Fibroblast of skin of left quadriceps (primary cell): ENCODE measurements around the gene GNPTG.
"Not testable (repeated sequence)": the region's sequence is repeated elsewhere in the genome, so short reads cannot be mapped to it uniquely, and the experiment has no call there.

Experiments
- DNase-seq, 2 experiments: peaks; one replicate each; pipeline ENCODE4 v3.0.0-alpha.2; 2013; ENCODE audit warnings: low read depth in 2 of 2

Gene GNPTG

GRCh38 chr16:1319041-1319440 lies 32.7 kb upstream of the GNPTG start:
- DNase-seq: no peak

GRCh38 chr16:1320097-1320496 lies 31.6 kb upstream of the GNPTG start:
- DNase-seq: no peak

- no peak for DNase-seq
Measured at GRCh38 chr16:1320658-1321240, 31.0 kb upstream of the GNPTG start.

GRCh38 chr16:1322407-1322806 lies 29.3 kb upstream of the GNPTG start:
- no peak for DNase-seq

- no peak for DNase-seq
Measured at GRCh38 chr16:1323296-1324239, 28.2 kb upstream of the GNPTG start.

- no peak for DNase-seq
Measured at GRCh38 chr16:1324286-1324826, 27.4 kb upstream of the GNPTG start.

GRCh38 chr16:1325261-1325660 lies 26.5 kb upstream of the GNPTG start:
- DNase-seq: no peak

- no peak for DNase-seq
Measured at GRCh38 chr16:1325673-1326371, 25.9 kb upstream of the GNPTG start.

GRCh38 chr16:1326391-1326790 lies 25.3 kb upstream of the GNPTG start:
- no peak for DNase-seq

GRCh38 chr16:1326946-1327618 lies 24.6 kb upstream of the GNPTG start:
- no peak for DNase-seq

- no peak for DNase-seq
Measured at GRCh38 chr16:1327619-1327947, 24.1 kb upstream of the GNPTG start.

GRCh38 chr16:1328136-1328535 lies 23.6 kb upstream of the GNPTG start:
- not testable (repeated sequence) for DNase-seq

GRCh38 chr16:1328961-1329360 lies 22.8 kb upstream of the GNPTG start:
- DNase-seq: not testable (repeated sequence)

- DNase-seq: no peak
Measured at GRCh38 chr16:1330260-1330914, 21.3 kb upstream of the GNPTG start.

- DNase-seq: no peak
Measured at GRCh38 chr16:1330931-1331711, 20.6 kb upstream of the GNPTG start.

- no peak for DNase-seq
Measured at GRCh38 chr16:1331712-1332617, 19.8 kb upstream of the GNPTG start.

GRCh38 chr16:1332618-1333148 lies 19.0 kb upstream of the GNPTG start:
- DNase-seq: no peak

- no peak for DNase-seq
Measured at GRCh38 chr16:1333149-1333812, 18.4 kb upstream of the GNPTG start, which contains the start of gene BAIAP3. Gene BAIAP3, plus strand, starts transcription at chr16:1333645. Its CDS starts 4,905 bp downstream, at chr16:1338550.
